Stimulated activated CD4-positive, alpha-beta T cell treated with anti-CD3 and anti-CD28 coated beads, Interleukin-1b, Interleukin-23, amount 100 ng/mL, for 4 hours (primary cell): ENCODE data around the gene HSP90B1.

ENCODE experiments used
- DNase-seq, 2 donors: peaks; one replicate each; pipeline ENCODE4 v3.0.0-alpha.2; 2020; ENCODE audit warnings: low read depth in 2 of 2

HSP90B1 gene

GRCh38 chr12:103973909-103974308, 43.7 kb downstream of the HSP90B1 start:
- no peak for DNase-seq

DNA sequence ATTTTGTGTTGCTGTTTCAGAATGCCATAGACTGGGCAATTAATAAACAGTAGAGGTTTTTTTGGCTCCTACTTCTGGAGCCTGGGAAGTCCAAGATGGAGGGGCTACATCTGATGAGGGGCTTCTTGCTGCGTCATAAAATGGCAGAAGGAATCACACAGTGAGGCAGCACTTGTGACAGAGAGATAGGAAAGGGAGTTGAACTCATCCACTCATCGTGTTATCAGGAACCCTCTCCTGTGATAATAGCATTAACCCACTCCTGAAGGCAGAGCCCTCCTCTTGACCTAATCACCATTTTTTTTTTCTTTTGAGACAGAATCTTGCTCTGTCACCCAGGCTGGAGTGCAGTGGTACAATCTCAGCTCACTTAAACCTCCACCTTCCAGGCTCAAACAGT, 45.2 kb downstream of the HSP90B1 start:
- DNase-seq = no peak

GRCh38 chr12:103978384-103978982, 48.3 kb downstream of the HSP90B1 start:
- DNase-seq = no peak

GRCh38 chr12:103986829-103987228, 56.6 kb downstream of the HSP90B1 start:
- no peak for DNase-seq

- DNase-seq = no peak
Observed at GRCh38 chr12:103994235-103994634, 64.0 kb downstream of the HSP90B1 start.

- DNase-seq = no peak
Observed at GRCh38 chr12:103996595-103996994, 66.4 kb downstream of the HSP90B1 start.

DNA sequence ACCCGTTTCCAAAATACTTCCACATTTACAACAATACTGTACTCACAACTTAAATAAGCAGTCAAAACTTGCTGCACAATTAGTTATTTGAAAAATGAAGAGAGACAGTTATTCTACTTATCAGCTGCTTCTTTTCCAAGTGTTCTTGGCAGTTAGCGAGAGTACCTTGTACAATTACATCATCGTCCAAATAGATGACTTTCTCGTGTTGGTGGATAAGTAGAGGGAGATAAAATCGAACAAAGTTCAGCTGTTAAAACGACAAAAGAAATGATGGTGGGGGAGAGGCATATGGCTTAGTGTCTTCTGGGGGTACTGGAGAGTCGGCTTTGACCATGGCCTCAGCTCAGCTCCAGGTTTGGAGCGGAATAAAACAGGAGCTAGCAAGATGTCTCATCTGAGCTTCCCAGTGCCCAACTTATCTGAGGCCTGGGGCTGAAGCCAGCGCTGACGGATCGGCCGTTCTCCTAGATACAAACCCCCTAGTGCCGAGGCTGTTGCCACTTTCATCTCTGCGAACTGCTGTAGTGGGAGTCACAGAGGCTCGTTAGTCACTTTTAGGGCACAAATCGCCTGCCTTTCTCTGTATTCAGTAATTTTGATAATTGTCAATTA, 67.2 kb downstream of the HSP90B1 start:
- no peak for DNase-seq
